Endodermal cell (in vitro differentiated cells): ENCODE measurements around the gene ABCG1. TPM values are rescaled to one million over a fixed set of nuclear protein-coding genes. Genes with fewer than 3 reads are reported as not detected.

Experiments used
- DNase-seq: peaks from one replicate; pipeline ENCODE4 v3.0.0-alpha.2; 2017
- H3K27ac ChIP-seq: 2 replicates; pipeline ENCODE4 v1.5.1; 2013; ENCODE audit warnings: mild to moderate bottlenecking, low read depth, low read length, moderate library complexity
- H3K27me3 ChIP-seq: 2 replicates; pipeline ENCODE4 v1.6.1; 2013; ENCODE audit warnings: mild to moderate bottlenecking, low read length, moderate library complexity; ENCODE audit not compliant: insufficient read depth, control insufficient read depth, poor library complexity, severe bottlenecking
- H3K36me3 ChIP-seq: 2 replicates; pipeline ENCODE4 v1.7.0; 2013; ENCODE audit warnings: mild to moderate bottlenecking, low read length, moderate library complexity; ENCODE audit not compliant: control insufficient read depth, insufficient read depth
- H3K4me1 ChIP-seq: one replicate; pipeline ENCODE4 v1.7.0; 2013; ENCODE audit warnings: low read length; ENCODE audit not compliant: control insufficient read depth, insufficient read depth
- H3K4me3 ChIP-seq: 2 replicates; pipeline ENCODE4 v1.5.1; 2013; ENCODE audit warnings: mild to moderate bottlenecking, low read length, moderate library complexity
- H3K9ac ChIP-seq: 2 replicates; pipeline ENCODE4 v1.6.1; 2013; ENCODE audit warnings: mild to moderate bottlenecking, low read length, moderate library complexity; ENCODE audit not compliant: poor library complexity, severe bottlenecking; ENCODE audit errors: extremely low read depth
- H3K9me3 ChIP-seq: 2 replicates; pipeline ENCODE4 v1.6.1; 2013; ENCODE audit warnings: mild to moderate bottlenecking, low read length, moderate library complexity; ENCODE audit not compliant: control insufficient read depth
- H3K27ac Mint-ChIP-seq: 2 replicates; pipeline ENCODE4 v1.8.0; 2020; ENCODE audit warnings: mixed read lengths
- H3K27me3 Mint-ChIP-seq: 2 replicates; pipeline ENCODE4 v1.8.0; 2021; ENCODE audit warnings: mild to moderate bottlenecking, mixed read lengths; ENCODE audit not compliant: insufficient read depth
- H3K36me3 Mint-ChIP-seq: 2 replicates; pipeline ENCODE4 v1.8.0; 2020; ENCODE audit warnings: low read depth, mixed read lengths
- H3K4me1 Mint-ChIP-seq: 2 replicates; pipeline ENCODE4 v1.8.0; 2020; ENCODE audit warnings: mixed read lengths
- H3K4me3 Mint-ChIP-seq: 2 replicates; pipeline ENCODE4 v1.8.0; 2020; ENCODE audit warnings: mild to moderate bottlenecking, moderate library complexity, mixed read lengths
- H3K9me3 Mint-ChIP-seq: 2 replicates; pipeline ENCODE4 v1.8.0; 2020; ENCODE audit warnings: mild to moderate bottlenecking, mixed read lengths
- CTCF ChIP-seq: fragments of 200-600 bp; sonication (generic); conservative IDR thresholded peaks from 2 replicates; pipeline ENCODE4 v1.5.0; 2021; ENCODE audit warnings: antibody characterized with exemption, mild to moderate bottlenecking
- WGBS, 2 experiments: methylation state at CpG; one replicate each; pipeline versions ENCODE4 v1.1.5 to v1.1.7; 2013; ENCODE audit warnings: missing lambda C conversion rate in 2 of 2, mixed read lengths in 1 of 2; ENCODE audit not compliant: insufficient coverage in 1 of 2, insufficient read length in 1 of 2; 5-methylcytosine and 5-hydroxymethylcytosine counted together
- total RNA-seq, 2 donors: library from RNA; stranded (reverse); fragmentation: NEBNext Ultra II Directional in 1 of 2; extraction: Animal tissue kit (Norgen Biotek cat#: 25700) in 1 of 2; gene quantifications; 2 replicates in 1 of 2; 3 replicates in 1 of 2; pipeline ENCODE4 v1.2.1, GENCODE V29; 2021

The ABCG1 gene
- total RNA-seq, 2 donors from 2014 or later: 1.6 to 5.4 TPM

- peak; percentile 44 for DNase-seq
- Mint-ChIP-seq H3K9me3 (no peaks in the 10 kb centered on the region), H3K4me3 (no peak overlapping the region), H3K4me1 (peaks cover 18% of the 10 kb centered on the region), H3K27me3 (peaks cover 5% of the 10 kb centered on the region), H3K27ac (no peak overlapping the region), H3K36me3 (no peaks in the 10 kb centered on the region)
- Histone ChIP-seq H3K4me1 (peaks cover 8% of the 10 kb centered on the region), H3K36me3 (no peaks in the 10 kb centered on the region), H3K9ac (no peak overlapping the region), H3K27ac (no peak overlapping the region), H3K9me3 (no peaks in the 10 kb centered on the region), H3K27me3 (peaks cover 7% of the 10 kb centered on the region), H3K4me3 (no peak overlapping the region)
- TF ChIP-seq CTCF: no peak
- WGBS, 2 experiments: 88 to 100% methylated on average over 1 to 12 of the region's 12 CpGs
Observed at GRCh38 chr21:42310411-42311001, 91.6 kb downstream of the ABCG1 start.

GRCh38 chr21:42311160-42311559 is 92.2 kb downstream of the ABCG1 start:
- 95 to 96% methylated on average over 8 to 14 of the region's 14 CpGs for WGBS, 2 experiments
- no peak overlapping the region for H3K27ac ChIP-seq
- H3K27me3 ChIP-seq: peaks cover 7% of the 10 kb centered on the region
- no peak overlapping the region for H3K9ac ChIP-seq
- no peaks in the 10 kb centered on the region for H3K36me3 Mint-ChIP-seq
- no peak overlapping the region for H3K4me3 ChIP-seq
- no peaks in the 10 kb centered on the region for H3K9me3 ChIP-seq
- H3K36me3 ChIP-seq: no peaks in the 10 kb centered on the region
- TF ChIP-seq CTCF: no peak
- DNase-seq: no peak
- H3K9me3 Mint-ChIP-seq: no peaks in the 10 kb centered on the region
- H3K4me3 Mint-ChIP-seq: no peak overlapping the region
- peaks cover 5% of the 10 kb centered on the region for H3K27me3 Mint-ChIP-seq
- no peak overlapping the region for H3K27ac Mint-ChIP-seq
- peaks cover 9% of the 10 kb centered on the region for H3K4me1 ChIP-seq
- H3K4me1 Mint-ChIP-seq: peaks cover 20% of the 10 kb centered on the region

- TF ChIP-seq CTCF: no peak
- Mint-ChIP-seq H3K27me3 (peaks cover 5% of the 10 kb centered on the region), H3K27ac (no peak overlapping the region), H3K36me3 (no peaks in the 10 kb centered on the region), H3K9me3 (no peaks in the 10 kb centered on the region), H3K4me1 (peaks cover 26% of the 10 kb centered on the region), H3K4me3 (no peak overlapping the region)
- Histone ChIP-seq H3K9ac (no peak overlapping the region), H3K9me3 (no peaks in the 10 kb centered on the region), H3K4me1 (peaks cover 9% of the 10 kb centered on the region), H3K4me3 (no peak overlapping the region), H3K27me3 (peaks cover 7% of the 10 kb centered on the region), H3K27ac (no peak overlapping the region), H3K36me3 (no peaks in the 10 kb centered on the region)
- no peak for DNase-seq
- WGBS, 2 experiments: 86 to 90% methylated on average over 19 to 21 of the region's 21 CpGs
Observed at GRCh38 chr21:42311816-42312625, 93.1 kb downstream of the ABCG1 start.
